Ovary (tissue), 9 donors: ENCODE measurements around the gene SMIM30. TPM values are rescaled to one million over a fixed set of nuclear protein-coding genes. Genes with fewer than 3 reads are reported as not detected.

Source experiments
- DNase-seq, 5 donors: peaks; one replicate each; pipeline ENCODE4 v3.0.0-alpha.2; 2019 to 2020
- H3K27ac ChIP-seq, 2 donors: fragments of 200-600 bp; one replicate each; pipeline versions ENCODE4 v1.5.1 to v1.8.0; 2019 to 2022
- H3K27me3 ChIP-seq: fragments of 200-600 bp; one replicate; pipeline ENCODE4 v1.8.0; 2022
- H3K36me3 ChIP-seq: fragments of 200-600 bp; sonication (generic); one replicate; pipeline ENCODE4 v1.5.1; 2019
- H3K4me1 ChIP-seq: one replicate; pipeline ENCODE4 v1.8.1; 2013; ENCODE audit warnings: mild to moderate bottlenecking, moderate library complexity; ENCODE audit not compliant: insufficient read depth
- H3K4me3 ChIP-seq: fragments of 200-600 bp; sonication (generic); one replicate; pipeline ENCODE4 v1.5.1; 2017
- H3K9me3 ChIP-seq, 2 donors: fragments of 200-600 bp in 1 of 2; sonication (generic) in 1 of 2; one replicate each; pipeline versions ENCODE4 v1.5.1 to v1.8.1; 2013 to 2019; ENCODE audit warnings: mild to moderate bottlenecking in 1 of 2, moderate library complexity in 1 of 2
- CTCF ChIP-seq, 3 donors: fragments of 450-650 bp in 2 of 3; fragments of 200-600 bp in 1 of 3; IDR thresholded peaks; one replicate each; pipeline versions ENCODE4 v1.5.1 to v1.8.0; 2016 to 2022; ENCODE audit warnings: antibody characterized with exemption in 3 of 3, mild to moderate bottlenecking in 1 of 3
- EP300 ChIP-seq: sonication (generic); formaldehyde crosslinking; IDR thresholded peaks from one replicate; pipeline ENCODE4 v1.6.1; 2017; ENCODE audit warnings: antibody characterized with exemption
- POLR2A ChIP-seq: fragments of 450-650 bp; IDR thresholded peaks from one replicate; pipeline ENCODE4 v1.6.1; 2017; ENCODE audit warnings: antibody characterized with exemption, mild to moderate bottlenecking, moderate library complexity
- WGBS, 3 donors: extraction: QIAGEN DNeasy Blood & Tissue Kit in 1 of 3; methylation state at CpG; one replicate each; pipeline versions ENCODE4 v1.1.5 to v1.1.7; 2013 to 2017; 5-methylcytosine and 5-hydroxymethylcytosine counted together
- intact Hi-C, 4 donors: fragments of 100-400 bp; cut with DNase I; formaldehyde crosslinking; loops; one replicate each; pipeline versions ENCODE4 v1.11.0 to v1.15.1; 2022 to 2023
- polyA plus RNA-seq, 2 donors: library from polyadenylated mRNA; stranded (reverse); fragments of 200-250 nt in 1 of 2; fragments of 350-450 nt in 1 of 2; fragmentation: Illumina TruSeq in 1 of 2; extraction: RNeasy Lipid Tissue Mini Kit (QIAGEN cat#74804) in 1 of 2; gene quantifications; one replicate each; pipeline ENCODE4 v1.2.3, GENCODE V29; 2013 to 2014
- total RNA-seq, 7 donors: library from RNA; depleted of rRNA in 2 of 7; stranded (reverse); fragments of >200 nt in 2 of 7; fragmentation: NEBNext Ultra II Directional in 3 of 7; extraction: Animal tissue kit (Norgen Biotek cat#: 25700) in 3 of 7; gene quantifications; one replicate each; pipeline versions ENCODE4 v1.1.0 to v1.2.4, GENCODE V29; 2016 to 2023
- donor health status: DM: no; HTN: no; CAD: no; lungs with moderate emphysema.
- donor health status: DM: no; HTN: no; CAD: no.
- donor health status: Bipolar disorder and iron deficiency.
- donor health status: DM: yes; HTN: yes; CAD: no.
- donor health status: DM: no; HTN: no; CAD: no.
- donor health status: DM: yes; HTN: yes; CAD: no.

Gene SMIM30
- total and polyA plus RNA-seq, 9 donors: 19.1 to 47.7 (median 26.4) TPM

DNA sequence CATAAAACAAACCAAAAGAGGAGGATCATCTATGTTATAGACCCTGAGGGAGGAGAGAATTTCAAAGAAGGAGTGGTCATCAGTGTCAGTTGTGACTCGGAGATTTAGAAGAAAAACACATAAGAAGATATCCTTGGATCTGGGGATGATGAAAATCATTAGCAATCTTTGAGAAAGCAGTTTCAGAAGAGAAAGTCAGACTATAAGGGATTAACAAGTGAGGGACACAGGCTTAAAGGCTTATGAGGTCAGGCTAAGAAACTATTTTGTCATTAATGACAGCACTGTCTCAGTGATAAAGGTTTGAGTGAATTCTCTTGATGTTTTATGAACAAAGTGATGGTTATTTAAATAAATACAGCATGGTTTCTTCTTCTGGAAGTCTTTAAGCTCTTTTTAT, 25.6 kb downstream of the SMIM30 start:
- no peaks in the 10 kb centered on the region for H3K4me1 ChIP-seq
- intact Hi-C loops: no loop called here
- no peaks in the 10 kb centered on the region for H3K36me3 ChIP-seq
- 61 to 74% (median 62%) methylated on average over 1 of the region's 1 CpG for WGBS, 3 donors
- no peak overlapping the region for H3K4me3 ChIP-seq
- H3K27me3 ChIP-seq: no peaks in the 10 kb centered on the region
- DNase-seq: no peak
- no peak for TF ChIP-seq POLR2A
- no peak for TF ChIP-seq CTCF (IDR thresholded peaks at IDR 0.05)
- TF ChIP-seq EP300: no peak
- no peaks in the 10 kb centered on the region for H3K9me3 ChIP-seq
- no peak overlapping the region for H3K27ac ChIP-seq

GRCh38 chr7:113087071-113087998, 31.0 kb downstream of the SMIM30 start:
- Histone ChIP-seq H3K27ac (no peak overlapping the region), H3K27me3 (no peaks in the 10 kb centered on the region), H3K36me3 (no peaks in the 10 kb centered on the region), H3K4me3 (peak overlapping the region; percentile 41), H3K9me3 (no peaks in the 10 kb centered on the region), H3K4me1 (peaks cover 2% of the 10 kb centered on the region)
- TF ChIP-seq EP300 (no peak), CTCF (IDR thresholded peaks at IDR 0.05) (no peak), POLR2A (no peak)
- intact Hi-C loops: no loop called here
- 35 to 52% (median 48%) methylated on average over 15 of the region's 15 CpGs for WGBS, 3 donors
- DNase-seq: no peak

- no peak for TF ChIP-seq EP300
- TF ChIP-seq CTCF (IDR thresholded peaks at IDR 0.05): no peak
- no peak for TF ChIP-seq POLR2A
- Histone ChIP-seq H3K27me3 (no peaks in the 10 kb centered on the region), H3K36me3 (no peaks in the 10 kb centered on the region), H3K9me3 (no peaks in the 10 kb centered on the region), H3K4me1 (peaks cover 2% of the 10 kb centered on the region), H3K4me3 (peak within 1 kb of the TSS; percentile 41), H3K27ac (no peak within 1 kb of the TSS)
- intact Hi-C loops: no loop called here
- DNase-seq: peak in 4 of 5 donors; percentile 10 to 39 (median 24)
- WGBS, 3 donors: 1% methylated on average over 27 to 29 of the region's 29 CpGs
These were observed 31.9 kb downstream of the SMIM30 start, which contains the start of gene GPR85 for GRCh38 chr7:113086431-113086888. GPR85 (minus strand) TSS chr7:113086827; CDS start chr7:113084721, 2,106 bp downstream.

DNA sequence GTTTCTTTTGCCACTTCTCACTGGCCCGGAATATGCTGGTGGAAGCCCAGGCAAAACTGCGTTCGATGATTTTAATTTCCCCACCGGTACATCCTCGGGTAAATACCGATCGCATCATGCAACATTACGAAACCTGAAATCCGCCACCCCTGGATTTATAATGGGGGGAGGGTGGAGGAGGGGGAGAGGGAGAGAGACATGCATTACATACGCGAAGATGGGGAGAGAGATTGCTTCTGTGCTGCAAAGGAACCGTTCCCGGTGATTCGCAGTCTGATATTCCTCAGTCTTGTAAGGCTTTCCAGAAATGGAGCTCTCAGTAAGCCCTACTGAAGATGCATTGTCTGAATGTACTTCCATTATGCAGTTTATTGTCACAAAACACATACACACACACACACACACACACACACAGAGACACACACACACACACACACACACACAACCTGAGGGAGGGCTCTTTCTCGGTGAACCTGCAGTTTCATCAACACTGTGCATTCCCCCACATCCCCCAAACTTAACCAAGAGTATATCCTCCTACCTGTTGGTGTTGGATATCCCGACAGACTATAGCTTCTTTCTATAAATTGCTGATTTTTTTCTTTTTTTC, 32.5 kb downstream of the SMIM30 start:
- no peaks in the 10 kb centered on the region for H3K27me3 ChIP-seq
- no peak overlapping the region for H3K4me3 ChIP-seq
- H3K9me3 ChIP-seq: no peaks in the 10 kb centered on the region
- no peak for TF ChIP-seq EP300
- no peak for TF ChIP-seq POLR2A
- TF ChIP-seq CTCF (IDR thresholded peaks at IDR 0.05): no peak
- H3K4me1 ChIP-seq: peaks cover 2% of the 10 kb centered on the region
- H3K27ac ChIP-seq: no peak overlapping the region
- no peak for DNase-seq
- H3K36me3 ChIP-seq: no peaks in the 10 kb centered on the region
- 15 to 29% (median 26%) methylated on average over 16 of the region's 16 CpGs for WGBS, 3 donors
- intact Hi-C loops: no loop called here
